HepG2 (cell line): Measurements from ENCODE around the gene RABGAP1. TPM values are rescaled to one million over a fixed set of nuclear protein-coding genes. Genes with fewer than 3 reads are reported as not detected.

ENCODE experiments used
- CBX2 ChIP-seq, 2 experiments: fragments of 200-600 bp in 1 of 2; sonication (generic); formaldehyde crosslinking in 1 of 2; IDR thresholded peaks; 2 replicates each; pipeline versions ENCODE4 v1.7.0 to v1.8.1; 2018 to 2022; ENCODE audit warnings: low read depth in 2 of 2, low read length in 1 of 2, mild to moderate bottlenecking in 1 of 2, missing genetic modification reagents in 1 of 2
- EP300 ChIP-seq, 3 experiments: sonication (generic) in 1 of 3; formaldehyde crosslinking in 1 of 3; IDR thresholded peaks; 2 replicates each; pipeline versions ENCODE4 v1.5.1 to v1.6.1; 2011 to 2020; ENCODE audit warnings: low read depth in 2 of 3, low read length in 2 of 3, borderline replicate concordance in 1 of 3, improper control_type of control experiment in 1 of 3, mild to moderate bottlenecking in 1 of 3, missing genetic modification reagents in 1 of 3, moderate library complexity in 1 of 3
- HDAC2 ChIP-seq: sonication (generic); formaldehyde crosslinking; IDR thresholded peaks from 2 replicates; pipeline ENCODE4 v1.4.0; 2020; ENCODE audit warnings: missing genetic modification reagents
- HMGXB4 ChIP-seq, 2 experiments: sonication (generic) in 1 of 2; formaldehyde crosslinking in 1 of 2; IDR thresholded peaks; 2 replicates each; pipeline versions ENCODE4 v1.4.0 to v1.6.1; 2018 to 2020; ENCODE audit warnings: missing genetic modification reagents in 2 of 2, borderline replicate concordance in 1 of 2, low read depth in 1 of 2, mild to moderate bottlenecking in 1 of 2, missing biosample characterization in 1 of 2
- MAZ ChIP-seq, 2 experiments: sonication (generic) in 1 of 2; formaldehyde crosslinking in 1 of 2; IDR thresholded peaks; 2 replicates each; pipeline versions ENCODE4 v1.5.0 to v1.6.1; 2012 to 2020; ENCODE audit warnings: low read depth in 2 of 2, mild to moderate bottlenecking in 2 of 2, borderline replicate concordance in 1 of 2, improper control_type of control experiment in 1 of 2, low read length in 1 of 2, missing genetic modification reagents in 1 of 2, moderate library complexity in 1 of 2
- MIER3 ChIP-seq: IDR thresholded peaks from 2 replicates; pipeline ENCODE4 v1.6.1; 2016; ENCODE audit warnings: missing compliant biosample characterization, borderline replicate concordance
- RELA ChIP-seq: sonication (generic); formaldehyde crosslinking; IDR thresholded peaks from 2 replicates; pipeline ENCODE4 v1.4.0; 2020; ENCODE audit warnings: missing genetic modification reagents
- SALL1 ChIP-seq: sonication (generic); formaldehyde crosslinking; IDR thresholded peaks from 2 replicates; pipeline ENCODE4 v1.8.0; 2022; ENCODE audit warnings: mild to moderate bottlenecking, missing genetic modification reagents
- SAP130 ChIP-seq: IDR thresholded peaks from 2 replicates; pipeline ENCODE4 v1.6.1; 2016; ENCODE audit warnings: low read depth
- SP5 ChIP-seq: IDR thresholded peaks from 2 replicates; pipeline ENCODE4 v1.6.1; 2016; ENCODE audit warnings: low read depth, borderline replicate concordance
- ZFP1 ChIP-seq: IDR thresholded peaks from 2 replicates; pipeline ENCODE4 v1.6.1; 2016
- ZFP36 ChIP-seq: fragments of 150-350 bp; IDR thresholded peaks from 2 replicates; pipeline ENCODE4 v1.6.1; 2018; ENCODE audit warnings: borderline replicate concordance, low read length, low read depth; ENCODE audit not compliant: partially characterized antibody
- ZNF772 ChIP-seq: sonication (generic); formaldehyde crosslinking; IDR thresholded peaks from 2 replicates; pipeline ENCODE4 v1.5.0; 2020; ENCODE audit warnings: mild to moderate bottlenecking, missing genetic modification reagents
- ZNF878 ChIP-seq: sonication (generic); formaldehyde crosslinking; IDR thresholded peaks from 2 replicates; pipeline ENCODE4 v1.8.1; 2023; ENCODE audit warnings: mild to moderate bottlenecking, missing genetic modification reagents, moderate library complexity
- ZSCAN31 ChIP-seq: sonication (generic); formaldehyde crosslinking; IDR thresholded peaks from 2 replicates; pipeline ENCODE4 v1.5.0; 2020; ENCODE audit warnings: low read depth, mild to moderate bottlenecking, missing genetic modification reagents
- polyA plus RNA-seq, 8 experiments: library from polyadenylated mRNA; depleted of rRNA in 3 of 8; stranded (reverse) in 7 of 8; unstranded in 1 of 8; fragments of >200 nt; fragmentation: Illumina TruSeq in 4 of 8; extraction: Trizol in 4 of 8; gene quantifications; 2 replicates each; pipeline versions ENCODE4 v1.2.1 to v1.2.3, GENCODE V29; 2011 to 2016; ENCODE audit warnings: low read depth in 4 of 8, missing spikeins in 1 of 8, mixed read lengths in 1 of 8; ENCODE audit not compliant: insufficient read depth in 1 of 8
- total RNA-seq, 5 experiments: library from RNA; depleted of rRNA; stranded (reverse); fragments of >200 nt; fragmentation: Illumina TruSeq; extraction: Trizol; gene quantifications; 2 replicates each; pipeline ENCODE4 v1.2.3, GENCODE V29; 2016; ENCODE audit warnings: low read depth in 1 of 5
- TF ChIP-seq, protein P1 (sequence below): sonication (generic); formaldehyde crosslinking; IDR thresholded peaks from 2 replicates; pipeline ENCODE4 v1.9.0; 2021; ENCODE audit warnings: missing genetic modification reagents, borderline replicate concordance
- TF ChIP-seq, protein P2 (sequence below): sonication (generic); formaldehyde crosslinking; IDR thresholded peaks from 2 replicates; pipeline ENCODE4 v1.4.0; 2020; ENCODE audit warnings: low read depth, mild to moderate bottlenecking, missing genetic modification reagents

The RABGAP1 gene
- total and polyA plus RNA-seq, 2 of the 13 experiments (the other 11 are each of a cell fraction or from before 2014, with no cell fraction given), result 19.1 to 19.3 TPM

DNA sequence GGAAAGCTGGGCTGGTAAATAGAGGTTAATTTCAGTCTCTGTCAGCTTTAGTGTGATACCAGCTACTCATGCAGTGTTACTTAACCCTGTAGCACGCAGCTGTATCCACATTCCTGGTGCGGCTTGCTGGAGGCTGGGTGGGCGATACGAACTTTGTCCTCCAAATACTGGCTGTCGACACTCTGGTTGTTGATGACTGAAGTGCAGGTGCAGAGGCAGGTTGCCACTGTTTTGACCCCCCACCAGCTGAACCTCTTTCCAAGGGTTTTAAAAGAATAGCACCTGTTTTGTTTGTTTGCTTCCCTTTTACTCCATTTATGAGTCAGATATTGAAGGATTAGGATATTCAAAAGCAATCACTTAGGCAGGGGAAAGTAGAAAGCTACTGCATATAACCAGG lies 4.4 kb upstream of the RABGAP1 start (continued):
- no peak for TF ChIP-seq MAZ (IDR thresholded peaks at IDR 0.05; ENCODE audit: borderline replicate concordance, low read depth, low read length)
- TF ChIP-seq MAZ (CRISPR knock-in tag; IDR thresholded peaks at IDR 0.05; ENCODE audit: low read depth), result peak; percentile 44; the same call in 1 of the 2 replicates
- peak; percentile 85 for TF ChIP-seq SAP130 (CRISPR knock-in tag)
- peak in 1 of 2 experiments; percentile 67; a peak in 1 of 4 replicates for TF ChIP-seq HMGXB4 (CRISPR knock-in tag; IDR thresholded peaks at IDR 0.05; ENCODE audit: borderline replicate concordance in 1 of 2, low read depth in 1 of 2)
- peak; percentile 49; the same call in 1 of the 2 replicates for TF ChIP-seq ZFP1 (CRISPR knock-in tag)
- TF ChIP-seq ZSCAN31 (CRISPR knock-in tag), result no peak
- peak; percentile 36; the same call in 1 of the 2 replicates for TF ChIP-seq ZNF772 (CRISPR knock-in tag)
- TF ChIP-seq CBX2 (IDR thresholded peaks at IDR 0.05; ENCODE audit: low read depth, low read length), result no peak
- no peak for TF ChIP-seq CBX2 (CRISPR knock-in tag; IDR thresholded peaks at IDR 0.05; ENCODE audit: low read depth)
- TF ChIP-seq ZNF878 (CRISPR knock-in tag), result peak; percentile 67; the same call in 1 of the 2 replicates
- peak; percentile 78; the same call in 1 of the 2 replicates for TF ChIP-seq HDAC2
- TF ChIP-seq MIER3 (CRISPR knock-in tag), result 0 out of 2 replicates have a peak, but pooled peaks have one; percentile 38
- peak in 1 of 2 experiments; percentile 23; a peak in 1 of 4 replicates for TF ChIP-seq EP300 (IDR thresholded peaks at IDR 0.05; ENCODE audit: low read depth in 2 of 2, low read length in 2 of 2)
- TF ChIP-seq EP300 (CRISPR knock-in tag; IDR thresholded peaks at IDR 0.05; ENCODE audit: borderline replicate concordance), result peak; percentile 71
- TF ChIP-seq, protein P1, sequence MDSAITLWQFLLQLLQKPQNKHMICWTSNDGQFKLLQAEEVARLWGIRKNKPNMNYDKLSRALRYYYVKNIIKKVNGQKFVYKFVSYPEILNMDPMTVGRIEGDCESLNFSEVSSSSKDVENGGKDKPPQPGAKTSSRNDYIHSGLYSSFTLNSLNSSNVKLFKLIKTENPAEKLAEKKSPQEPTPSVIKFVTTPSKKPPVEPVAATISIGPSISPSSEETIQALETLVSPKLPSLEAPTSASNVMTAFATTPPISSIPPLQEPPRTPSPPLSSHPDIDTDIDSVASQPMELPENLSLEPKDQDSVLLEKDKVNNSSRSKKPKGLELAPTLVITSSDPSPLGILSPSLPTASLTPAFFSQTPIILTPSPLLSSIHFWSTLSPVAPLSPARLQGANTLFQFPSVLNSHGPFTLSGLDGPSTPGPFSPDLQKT (CRISPR knock-in tag), result no peak
- no peak for TF ChIP-seq ZFP36
- TF ChIP-seq SP5 (CRISPR knock-in tag), result no peak
- TF ChIP-seq RELA (CRISPR knock-in tag), result no peak
- peak; percentile 92 for TF ChIP-seq SALL1 (CRISPR knock-in tag)
- TF ChIP-seq, protein P2, sequence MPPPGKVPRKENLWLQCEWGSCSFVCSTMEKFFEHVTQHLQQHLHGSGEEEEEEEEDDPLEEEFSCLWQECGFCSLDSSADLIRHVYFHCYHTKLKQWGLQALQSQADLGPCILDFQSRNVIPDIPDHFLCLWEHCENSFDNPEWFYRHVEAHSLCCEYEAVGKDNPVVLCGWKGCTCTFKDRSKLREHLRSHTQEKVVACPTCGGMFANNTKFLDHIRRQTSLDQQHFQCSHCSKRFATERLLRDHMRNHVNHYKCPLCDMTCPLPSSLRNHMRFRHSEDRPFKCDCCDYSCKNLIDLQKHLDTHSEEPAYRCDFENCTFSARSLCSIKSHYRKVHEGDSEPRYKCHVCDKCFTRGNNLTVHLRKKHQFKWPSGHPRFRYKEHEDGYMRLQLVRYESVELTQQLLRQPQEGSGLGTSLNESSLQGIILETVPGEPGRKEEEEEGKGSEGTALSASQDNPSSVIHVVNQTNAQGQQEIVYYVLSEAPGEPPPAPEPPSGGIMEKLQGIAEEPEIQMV (CRISPR knock-in tag), result 0 out of 2 replicates have a peak, but pooled peaks have one; percentile 26
